Stimulated activated CD4-positive, alpha-beta T cell treated with anti-CD3 and anti-CD28 coated beads, Interleukin-4, amount 100 ng/mL, for 24 hours (primary cell): ENCODE measurements around the gene PPP2R2B.

Experiments
- DNase-seq: peaks from one replicate; pipeline ENCODE4 v3.0.0-alpha.2; 2020

PPP2R2B gene

DNA sequence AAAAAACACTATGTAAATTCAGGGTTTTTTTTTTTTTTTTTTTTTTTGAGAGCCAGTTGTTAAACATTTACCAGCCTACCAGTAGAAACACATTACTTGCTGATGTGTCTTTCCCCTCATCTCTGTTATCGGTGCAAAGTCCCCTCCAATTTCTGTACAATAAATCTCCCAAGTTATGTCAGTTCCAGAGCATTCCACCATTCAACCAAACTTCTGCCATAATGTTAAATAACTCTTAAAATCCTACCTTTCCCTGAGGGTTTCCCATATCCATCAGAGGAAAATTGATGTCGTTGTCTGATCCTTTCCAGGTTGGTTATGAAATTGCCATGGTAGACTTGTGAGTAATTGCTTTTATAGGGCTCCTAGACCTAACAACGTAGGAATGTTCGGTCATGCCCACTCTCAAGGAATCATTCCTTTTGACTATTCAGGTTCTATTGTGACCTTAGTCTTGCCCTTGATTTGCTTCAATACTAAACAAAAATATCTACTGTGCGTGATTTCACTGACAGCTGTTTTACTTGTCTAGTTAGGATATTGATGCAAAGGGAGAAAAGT lies 5.6 kb upstream of the PPP2R2B start:
- no peak for DNase-seq

DNA sequence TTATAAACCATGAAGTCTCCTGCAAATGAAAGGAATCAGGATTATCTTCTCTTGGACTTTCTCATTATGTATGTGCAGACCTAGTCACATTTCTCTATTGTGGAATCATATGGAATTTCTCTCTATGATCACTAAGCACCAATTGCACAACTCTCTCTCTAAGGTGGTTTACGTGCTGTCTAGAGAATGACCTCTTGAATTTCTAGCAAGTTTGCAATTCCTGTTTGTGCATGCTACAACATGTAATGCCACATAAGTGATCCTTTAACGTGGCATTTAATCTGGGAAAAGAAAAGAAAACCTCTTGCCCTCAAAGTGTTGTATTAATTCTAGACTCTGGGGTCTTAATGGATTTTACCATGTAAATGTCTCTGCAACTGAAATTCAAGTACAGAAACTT lies 5.0 kb upstream of the PPP2R2B start:
- DNase-seq: no peak

- no peak for DNase-seq
Measured at GRCh38 chr5:146880966-146881365, 2.4 kb upstream of the PPP2R2B start.

DNA sequence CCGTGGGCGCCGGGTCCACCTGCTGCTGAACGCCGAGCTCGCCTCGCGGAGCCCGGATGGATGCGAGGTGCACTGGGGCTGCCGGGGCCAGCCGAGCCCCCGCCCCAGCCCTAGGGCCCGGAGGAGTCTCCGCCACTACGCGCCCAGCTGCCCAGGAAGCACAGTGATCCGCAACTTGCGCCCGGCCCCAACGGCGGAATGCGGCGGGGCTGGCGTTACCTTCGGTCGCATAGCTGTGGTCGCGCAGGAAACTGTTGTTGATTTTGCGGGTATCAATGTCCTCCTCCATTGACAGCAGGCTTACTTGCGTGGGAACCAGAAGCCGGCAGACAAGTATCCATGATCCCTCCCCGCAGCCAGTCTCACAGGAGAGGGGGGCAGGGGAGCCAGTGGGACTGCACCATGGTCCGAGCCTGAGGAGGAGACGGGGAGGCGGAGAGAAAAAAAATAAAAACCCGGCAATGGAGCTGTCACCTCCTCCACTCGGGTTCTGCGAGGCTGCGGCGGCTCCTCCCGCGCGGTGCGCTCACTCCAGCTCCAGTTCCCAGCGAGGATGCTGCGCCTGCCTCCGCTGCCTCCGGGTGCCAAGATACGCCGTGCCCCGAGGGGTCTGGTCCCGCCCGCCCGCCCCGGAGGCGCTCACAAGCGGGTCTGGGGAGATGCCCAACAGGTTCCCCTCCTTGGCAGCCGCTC lies 628 bp downstream of the PPP2R2B start:
- peak; percentile 6 for DNase-seq

DNA sequence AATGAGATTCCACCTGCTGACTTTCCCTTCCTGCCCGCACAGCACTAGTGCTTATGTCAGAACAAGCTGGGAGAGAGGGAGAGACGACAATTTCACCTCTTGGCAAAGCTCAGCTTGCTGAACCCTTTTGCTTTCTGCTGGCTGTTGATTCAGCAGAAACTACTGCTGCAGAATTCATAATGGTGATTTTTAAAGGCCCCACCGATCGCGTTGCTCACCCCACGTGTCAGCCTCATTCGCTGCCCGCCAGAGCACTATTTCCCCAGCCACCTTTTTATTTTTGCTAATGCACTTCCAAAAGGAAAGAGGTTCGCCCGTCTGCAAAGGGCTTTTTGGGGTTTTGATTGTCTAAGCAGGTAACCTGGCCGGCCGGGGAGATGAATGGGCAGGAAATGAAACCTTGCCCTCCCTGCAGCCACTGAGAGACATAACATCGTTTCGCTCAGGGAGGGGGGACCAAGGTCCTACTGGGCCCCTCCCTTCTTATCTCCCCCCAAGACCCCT lies 1.3 kb downstream of the PPP2R2B start:
- DNase-seq: no peak

GRCh38 chr5:146873186-146873917 lies 5.2 kb downstream of the PPP2R2B start:
- no peak for DNase-seq

DNA sequence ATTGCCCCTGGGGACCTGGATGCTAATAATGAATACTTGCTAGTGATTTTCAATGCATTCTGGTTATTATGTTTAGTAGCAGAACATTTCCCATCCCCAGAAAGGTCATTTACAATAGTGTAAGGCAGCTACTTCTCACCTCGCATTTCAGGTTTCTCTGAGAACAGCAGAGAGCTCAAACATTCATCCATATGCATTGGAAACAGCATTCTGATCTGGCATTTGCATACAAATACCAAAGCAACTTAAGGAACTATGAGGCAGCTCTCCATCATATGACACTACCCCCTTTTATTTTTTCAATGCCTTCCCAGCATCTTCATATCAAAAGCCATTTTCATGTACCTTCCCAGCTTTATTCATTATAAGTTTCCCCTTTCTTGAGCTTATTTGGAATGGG lies 6.4 kb downstream of the PPP2R2B start:
- no peak for DNase-seq

DNA sequence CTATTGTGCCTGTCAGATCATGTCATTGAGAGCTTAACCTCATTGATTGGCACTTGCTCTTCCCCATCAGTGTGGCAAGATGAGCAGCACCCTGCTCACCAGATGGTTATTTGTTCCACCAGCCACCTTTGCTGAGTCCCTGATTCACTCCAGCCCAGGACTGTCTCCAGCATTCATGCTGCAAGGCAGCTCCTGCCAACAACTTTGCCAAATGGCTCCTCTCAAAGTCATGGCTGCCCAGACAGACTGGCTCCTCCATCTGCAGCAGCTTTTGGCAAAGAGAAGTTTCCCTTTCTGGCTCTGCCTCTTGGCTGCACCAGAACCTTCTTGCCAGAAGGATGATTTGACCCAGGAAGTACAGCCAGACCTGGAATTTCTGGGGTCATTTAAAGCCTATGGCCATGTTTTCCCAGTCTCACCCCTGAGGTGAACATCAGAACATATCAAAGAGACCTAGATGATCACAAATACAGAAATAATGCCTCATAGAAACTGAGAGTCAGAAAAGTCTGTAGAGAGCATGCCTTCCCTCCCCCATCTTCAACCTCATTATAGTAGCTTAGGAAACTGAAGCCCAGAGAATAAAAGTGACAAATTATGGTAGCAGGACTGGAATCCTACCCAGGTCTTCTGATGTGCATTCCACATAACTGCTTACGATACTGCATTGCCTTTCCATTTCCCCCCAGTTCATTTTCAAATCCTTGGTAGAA lies 10.4 kb downstream of the PPP2R2B start:
- no peak for DNase-seq

DNA sequence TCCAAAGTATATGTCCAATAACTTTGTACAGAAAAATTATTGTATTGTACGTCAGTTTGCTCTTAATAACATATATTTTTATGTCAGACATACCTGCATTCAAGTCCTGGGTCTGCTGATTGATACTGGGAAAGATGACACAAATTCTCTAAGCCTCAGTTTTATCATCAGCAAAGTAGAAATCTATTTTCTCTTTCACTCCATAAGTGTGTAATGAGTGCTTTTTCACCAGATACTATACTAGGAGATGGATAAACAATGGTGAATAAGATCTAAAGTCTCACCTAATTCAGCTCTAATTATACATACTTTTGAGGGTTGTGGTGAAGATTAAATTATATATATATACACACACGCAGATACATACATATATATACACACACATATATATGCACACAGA lies 12.3 kb downstream of the PPP2R2B start:
- DNase-seq: no peak

DNA sequence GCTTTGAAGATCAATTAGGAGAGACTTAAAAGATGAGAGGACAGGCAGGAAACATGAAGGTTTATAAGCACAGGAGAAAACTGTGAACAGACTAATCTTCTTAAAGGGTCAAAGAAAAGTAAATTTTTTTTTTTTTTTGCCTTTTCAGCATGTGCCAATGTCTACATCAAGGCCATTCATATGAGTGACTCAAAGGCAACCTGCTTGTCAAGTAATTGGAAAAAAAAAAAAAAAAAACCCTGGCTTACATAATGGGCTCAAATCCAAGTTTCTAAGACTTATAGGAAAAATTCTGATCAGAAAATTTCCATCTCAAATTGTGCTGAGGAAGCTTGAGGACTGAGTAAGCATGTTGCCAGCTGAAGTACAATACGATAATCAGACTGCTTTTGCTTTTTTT lies 15.9 kb downstream of the PPP2R2B start:
- no peak for DNase-seq

- DNase-seq: no peak
Measured at GRCh38 chr5:146860213-146860893, 18.2 kb downstream of the PPP2R2B start.

DNA sequence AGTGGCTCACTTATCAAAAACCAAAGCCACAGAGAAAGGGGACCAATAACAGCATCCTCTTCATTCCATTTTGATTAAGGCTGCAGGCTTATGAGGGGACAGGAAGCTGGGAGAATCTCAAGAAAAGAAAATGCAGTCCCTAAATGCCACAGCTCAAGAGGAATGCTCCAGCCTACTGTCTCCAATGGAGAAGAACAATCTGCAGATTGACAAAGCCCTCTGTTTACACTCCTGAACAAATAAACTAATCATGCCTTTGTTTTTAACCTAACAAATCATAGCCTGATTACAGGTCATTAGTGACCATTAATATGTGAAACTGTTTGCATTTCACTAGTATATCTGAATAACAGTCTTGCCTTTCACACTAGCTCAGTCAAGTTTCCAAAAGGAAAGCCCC lies 26.5 kb downstream of the PPP2R2B start:
- no peak for DNase-seq

DNA sequence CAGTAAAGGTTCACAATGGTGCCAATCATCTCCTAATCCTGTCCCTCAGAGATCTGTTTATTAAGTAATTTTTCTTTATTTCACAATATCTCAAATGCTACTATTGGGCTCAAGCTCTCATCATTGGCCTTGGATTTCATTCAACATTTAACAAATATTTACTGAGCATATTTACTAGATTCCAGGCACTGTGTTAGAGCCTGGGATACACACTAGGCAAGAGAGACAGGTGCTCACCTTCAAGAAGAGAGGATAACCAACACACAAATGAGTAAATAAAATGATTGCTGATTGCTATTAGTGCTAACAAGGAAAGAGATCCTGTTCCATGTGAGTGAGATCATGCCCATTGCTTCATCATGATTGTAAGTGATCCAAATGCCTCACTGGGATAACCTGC lies 27.4 kb downstream of the PPP2R2B start:
- no peak for DNase-seq

DNA sequence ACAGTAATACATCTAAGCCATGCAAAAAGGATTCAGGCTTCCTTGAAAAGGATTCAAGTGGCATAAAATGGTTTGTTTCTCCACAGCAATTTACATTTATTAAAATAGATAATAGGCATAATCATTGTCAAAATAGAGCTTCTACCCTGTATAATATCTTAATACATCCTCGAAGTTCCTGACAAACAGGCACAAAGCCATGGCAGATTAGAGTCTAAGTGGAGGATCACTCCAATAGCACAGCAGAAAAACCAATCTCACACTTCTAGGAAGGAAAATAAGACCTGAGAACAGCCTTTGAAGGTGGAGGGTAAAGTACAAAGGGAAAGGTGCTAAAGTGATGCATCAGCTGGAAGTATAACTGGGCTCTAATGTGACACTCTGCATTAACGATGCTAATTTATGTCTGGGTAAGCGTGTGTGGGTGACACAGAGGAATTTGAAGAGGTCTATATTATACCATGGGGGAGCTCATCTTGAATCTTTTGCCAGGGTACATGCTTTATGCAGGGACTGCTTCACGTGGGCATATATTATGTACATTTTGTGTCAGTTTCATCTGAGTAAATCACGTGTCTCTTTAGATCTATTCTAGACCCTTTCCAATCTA lies 28.8 kb downstream of the PPP2R2B start:
- no peak for DNase-seq

DNA sequence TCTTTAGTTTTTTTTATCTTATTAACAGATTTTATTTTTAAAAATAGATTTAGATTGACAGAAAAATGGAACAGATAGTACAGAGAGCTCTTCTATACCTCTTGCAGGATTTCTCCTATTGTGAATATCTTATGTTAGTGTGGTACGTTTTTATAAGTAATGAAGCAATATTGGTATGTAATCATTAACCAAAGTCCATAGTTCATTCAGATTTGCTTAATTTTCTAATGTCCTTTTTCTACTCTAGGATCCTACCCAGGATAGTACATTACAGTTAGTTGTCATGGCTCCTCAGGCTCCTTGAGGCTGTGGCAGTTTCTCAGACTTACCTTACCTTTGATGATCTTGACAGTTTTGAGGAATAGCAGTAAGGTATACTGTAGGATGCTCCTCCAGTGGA lies 30.4 kb downstream of the PPP2R2B start:
- DNase-seq: no peak

DNA sequence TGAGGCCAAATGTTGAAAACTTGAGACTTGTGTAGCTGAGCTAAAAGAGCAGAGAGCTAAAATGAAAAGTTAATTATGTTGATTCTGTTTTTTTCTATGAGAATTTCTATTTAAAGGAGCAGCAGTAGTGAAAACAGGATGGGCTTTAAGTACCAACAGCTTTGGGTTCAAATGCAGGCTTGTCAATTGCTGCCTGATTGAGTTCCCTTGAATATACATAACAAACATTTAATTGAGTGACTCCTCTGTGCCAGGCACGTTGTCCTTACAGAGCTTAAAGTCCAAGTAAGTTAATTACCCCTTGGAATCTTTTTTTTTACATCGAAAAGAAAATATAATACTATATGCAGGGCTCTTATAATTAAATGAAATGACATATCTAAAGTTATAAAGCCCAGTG lies 38.5 kb downstream of the PPP2R2B start:
- no peak for DNase-seq

- no peak for DNase-seq
Measured at GRCh38 chr5:146836226-146836842, 42.2 kb downstream of the PPP2R2B start.

DNA sequence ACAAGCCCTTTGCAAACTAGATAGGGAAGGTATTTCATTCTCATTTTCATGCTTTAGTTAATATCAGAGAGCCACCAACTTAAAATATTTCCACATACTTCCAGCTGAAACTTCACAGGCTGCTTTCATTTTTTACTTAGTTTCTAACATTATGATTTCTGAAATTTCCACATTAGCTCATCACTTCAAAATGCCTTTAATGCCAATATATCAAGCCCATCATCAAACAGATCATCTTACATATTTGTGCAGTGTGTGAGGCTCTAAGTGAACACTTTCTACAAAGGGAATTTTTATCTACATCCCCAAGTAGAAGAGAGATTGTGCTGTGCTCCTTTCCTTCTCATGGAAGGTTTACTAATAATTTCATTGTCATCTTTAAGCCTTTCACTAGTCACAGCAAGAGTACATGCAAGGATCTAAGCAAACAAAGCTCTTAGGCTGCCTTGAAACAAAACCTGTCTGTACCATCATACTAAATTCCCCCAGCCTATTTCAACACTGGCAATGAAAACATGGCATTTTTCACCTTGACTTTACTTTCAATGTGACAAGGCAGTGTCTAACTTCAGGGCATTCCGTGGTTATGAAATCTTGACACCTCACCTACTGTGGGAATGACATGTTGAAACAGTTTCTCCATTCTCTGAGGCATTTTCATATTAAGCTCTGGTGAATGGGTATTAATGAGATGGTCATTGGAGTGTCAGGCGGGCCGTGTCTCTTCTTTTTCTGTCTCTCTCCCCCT lies 45.4 kb downstream of the PPP2R2B start:
- DNase-seq: no peak

DNA sequence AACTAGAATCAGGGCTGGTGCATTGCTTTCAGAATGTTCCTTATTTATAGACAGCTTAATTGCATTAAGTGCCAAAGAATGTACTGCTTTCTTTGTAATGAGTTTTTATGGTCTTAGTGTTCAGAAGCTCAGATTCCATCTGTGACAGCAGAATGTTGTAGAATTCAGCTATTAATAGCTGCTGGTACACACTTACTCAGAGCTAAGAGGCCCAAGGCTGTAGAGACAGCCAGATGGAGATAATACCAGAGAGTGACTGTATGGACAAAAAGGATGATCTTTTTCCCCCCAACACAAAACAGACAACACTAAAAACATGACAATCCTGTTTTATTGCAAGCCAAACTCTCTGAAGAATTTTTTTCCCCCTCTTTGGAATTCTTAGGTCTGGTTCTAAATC lies 50.2 kb downstream of the PPP2R2B start:
- no peak for DNase-seq

DNA sequence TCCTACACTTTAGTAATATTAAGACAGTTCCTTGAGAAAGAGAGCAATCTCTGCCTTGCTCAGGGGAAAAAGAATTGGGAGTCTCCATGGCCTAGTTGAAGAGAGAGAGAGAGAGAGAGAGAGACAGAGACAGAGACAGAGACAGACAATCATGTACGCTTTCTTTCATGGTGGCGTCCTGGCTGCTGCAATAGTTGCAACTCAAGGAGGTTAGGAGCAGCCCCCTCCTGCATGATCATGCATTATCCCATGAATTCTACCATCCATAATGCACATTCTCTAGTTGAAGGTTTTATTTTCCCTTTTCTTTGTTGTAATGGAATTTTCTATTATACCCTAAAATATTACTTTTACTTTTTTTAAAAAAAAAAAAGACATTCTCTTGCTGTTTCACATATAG lies 50.7 kb downstream of the PPP2R2B start:
- no peak for DNase-seq

- no peak for DNase-seq
Measured at GRCh38 chr5:146825033-146825432, 53.5 kb downstream of the PPP2R2B start.
